ENCODE results near the gene DMD.

Gene DMD

DNA sequence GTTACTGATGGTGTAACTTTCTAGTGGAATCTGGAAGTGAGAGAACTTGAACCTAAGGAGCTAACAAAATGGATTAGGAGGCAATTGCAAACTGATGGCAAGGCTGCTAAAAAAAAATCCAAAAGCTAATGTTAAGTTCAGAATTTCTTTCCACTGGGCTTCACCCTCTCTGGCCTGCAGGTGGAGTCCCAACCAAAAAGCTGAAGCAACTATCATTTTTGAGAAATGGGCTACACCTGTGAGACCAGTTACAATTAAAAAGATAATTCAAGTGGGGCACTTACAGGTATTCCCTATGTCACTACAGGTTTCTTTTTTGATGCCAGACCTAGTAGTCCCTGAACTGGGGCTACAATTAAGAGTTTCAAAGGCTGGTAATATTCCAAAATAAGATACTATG is 1997.4 kb downstream of the DMD start:
- DNase-seq (ENCODE audit: low read depth in 3 of 3, low spot score in 1 of 3) = no peak

DNA sequence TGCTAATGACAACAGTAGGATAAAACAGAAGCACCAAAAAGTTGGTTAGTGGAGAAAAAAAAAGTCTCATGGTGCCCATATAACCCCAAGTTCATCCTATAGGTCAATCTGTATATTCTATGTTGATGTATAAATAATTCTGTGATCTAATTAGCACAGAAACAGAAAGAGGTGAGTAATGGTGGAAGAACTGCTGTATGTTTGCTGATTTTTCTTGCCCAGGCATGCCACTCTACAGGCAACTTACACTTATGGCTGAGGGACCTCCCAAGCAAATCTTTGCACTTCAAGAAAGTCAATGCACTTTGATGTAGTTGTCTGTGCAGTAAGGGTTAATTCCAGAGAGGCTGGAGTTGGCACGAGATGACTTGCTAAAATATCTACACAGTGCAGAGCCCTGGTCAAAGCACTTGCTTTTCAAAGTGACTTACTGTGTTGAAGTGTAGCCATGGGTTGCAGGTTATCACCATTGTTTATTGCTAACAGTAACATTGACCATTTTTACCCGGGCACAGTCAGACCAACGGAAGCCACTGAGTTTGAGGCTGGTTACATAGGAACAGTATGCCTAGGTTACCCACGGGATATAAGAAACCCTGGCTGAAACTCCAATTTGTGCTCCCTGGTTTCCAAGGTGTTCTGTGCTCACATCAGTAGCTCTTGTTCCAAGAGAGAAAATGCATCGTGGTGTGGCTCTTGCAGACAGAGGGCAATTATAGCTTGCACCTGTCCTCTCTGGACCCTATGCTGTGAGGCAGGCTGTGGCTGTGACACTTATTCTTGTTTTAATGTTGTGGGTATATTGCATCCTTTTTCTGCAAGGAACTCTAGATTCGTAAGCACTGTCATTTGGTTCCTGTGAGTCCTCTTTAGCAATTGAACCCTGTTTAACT is 1998.2 kb downstream of the DMD start:
- DNase-seq (ENCODE audit: low read depth in 3 of 3, low spot score in 1 of 3) = no peak

DNA sequence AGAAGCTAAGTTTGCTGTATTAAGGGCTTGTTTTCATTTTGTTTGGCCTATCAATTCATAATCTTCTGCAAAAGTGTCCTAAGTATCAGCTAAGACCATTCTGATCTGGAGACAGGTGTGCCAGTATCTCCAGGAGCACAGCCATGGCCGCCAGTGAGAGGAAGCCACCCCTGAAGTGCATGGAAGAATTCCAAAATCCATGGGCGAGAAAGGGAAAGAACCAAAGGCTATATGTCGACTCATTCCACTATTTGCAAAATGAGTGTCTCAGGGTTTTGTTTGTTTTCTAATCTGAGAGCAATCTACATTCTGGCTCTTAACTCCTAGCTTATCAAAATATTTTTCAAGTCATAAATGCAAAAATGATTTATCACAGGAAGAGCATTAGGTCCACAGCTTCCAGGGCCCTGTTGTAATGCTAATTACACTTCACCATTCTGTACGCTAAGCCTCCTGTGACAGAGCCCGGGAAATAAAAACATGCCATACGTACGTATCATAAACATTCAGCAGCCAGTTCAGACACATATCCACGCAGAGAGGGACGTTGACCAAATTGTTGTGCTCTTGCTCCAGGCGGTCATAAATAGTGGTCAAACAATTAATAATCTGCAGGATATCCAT is 2002.2 kb downstream of the DMD start:
- DNase-seq (ENCODE audit: low read depth in 3 of 3, low spot score in 1 of 3) = no peak

DNA sequence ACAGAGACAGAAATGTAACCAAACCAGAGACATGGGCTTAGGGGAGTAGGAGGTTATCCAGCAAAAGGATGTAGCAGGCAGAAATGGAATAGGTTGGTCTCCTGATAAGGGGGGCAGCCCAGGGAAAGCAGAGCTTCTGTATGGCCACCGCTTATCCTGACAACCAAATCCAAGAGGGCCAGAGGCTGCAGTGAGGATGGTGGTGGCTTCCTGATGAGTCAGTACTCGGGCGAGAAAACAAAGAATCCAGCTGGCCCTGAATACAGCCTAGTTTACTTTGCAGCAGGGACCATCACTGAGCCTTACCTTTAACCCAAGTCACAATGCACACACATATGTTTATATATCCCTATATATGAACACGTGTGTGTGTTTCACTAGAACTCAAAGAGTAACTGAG is 2009.8 kb downstream of the DMD start:
- no peak for DNase-seq (ENCODE audit: low read depth in 3 of 3, low spot score in 1 of 3)

DNA sequence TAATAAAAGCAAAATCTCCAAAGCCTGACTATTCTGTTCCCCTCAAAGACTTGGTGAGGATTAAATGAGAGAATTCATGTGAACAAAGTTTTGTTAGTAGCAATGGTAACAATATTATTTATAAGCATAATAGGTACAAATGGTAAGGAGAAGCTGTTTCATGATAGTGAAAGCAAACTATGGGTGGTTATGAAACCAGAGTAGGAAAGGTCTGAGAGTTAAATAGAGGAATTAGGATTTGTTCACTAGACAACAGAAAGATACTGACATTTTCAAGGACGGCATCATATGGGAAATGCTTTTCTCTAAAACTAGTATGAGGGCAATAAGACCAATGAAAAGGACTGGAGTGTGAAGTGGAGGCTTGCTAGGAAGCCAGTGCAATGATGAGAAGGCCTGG is 2010.9 kb downstream of the DMD start:
- no peak for DNase-seq (ENCODE audit: low read depth in 3 of 3, low spot score in 1 of 3)

DNA sequence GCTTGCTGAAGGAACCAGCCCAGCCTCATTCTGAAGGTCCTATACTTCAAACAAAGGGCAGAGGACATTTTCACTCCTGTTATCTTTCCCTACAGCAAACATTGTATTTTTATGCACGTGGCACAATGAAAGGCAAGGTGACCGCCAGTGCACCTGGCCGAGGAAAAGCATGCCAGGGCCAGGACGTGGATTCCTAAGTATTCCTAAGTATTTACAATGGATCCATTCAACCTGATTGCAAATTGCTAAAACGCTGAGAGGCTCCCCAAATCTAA is 2011.6 kb downstream of the DMD start:
- DNase-seq (ENCODE audit: low read depth in 3 of 3, low spot score in 1 of 3) = no peak

DNA sequence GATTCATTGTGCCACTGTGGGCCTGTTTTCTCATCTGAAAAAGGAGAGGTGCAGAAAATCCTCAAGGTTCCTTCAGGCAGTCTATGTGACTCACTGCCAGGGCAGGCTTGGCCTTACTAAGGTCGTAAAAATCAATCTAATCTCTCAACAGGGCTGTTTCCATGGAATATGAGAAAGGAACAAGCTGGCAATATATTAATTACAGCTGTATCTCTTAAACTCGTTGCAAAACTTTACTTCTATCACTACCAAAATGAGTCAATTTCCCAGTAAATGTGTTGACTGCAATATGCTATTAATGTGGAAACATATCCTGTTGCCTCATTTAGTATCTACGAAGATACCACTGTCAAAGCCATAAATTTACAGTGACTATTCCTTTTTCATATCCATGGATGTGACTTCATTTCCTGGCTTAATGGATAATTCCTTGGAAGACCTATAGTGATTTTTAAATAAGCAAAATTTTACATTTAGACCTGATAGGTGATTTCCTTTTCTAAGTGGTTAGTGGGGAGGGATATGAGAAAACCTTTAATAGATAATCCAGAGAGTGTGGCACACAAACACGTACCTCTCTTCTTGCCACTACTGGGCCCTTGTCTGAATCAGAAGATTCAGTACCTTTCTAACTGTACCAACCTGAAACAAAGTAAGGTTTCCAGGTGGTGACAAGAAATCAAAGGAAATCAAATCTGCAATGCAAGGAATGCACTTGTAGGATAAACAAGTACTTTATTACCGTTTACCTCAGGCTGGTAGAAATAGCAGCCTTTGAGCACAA is 2012.1 kb downstream of the DMD start:
- DNase-seq (ENCODE audit: low read depth in 3 of 3, low spot score in 1 of 3) = no peak

DNA sequence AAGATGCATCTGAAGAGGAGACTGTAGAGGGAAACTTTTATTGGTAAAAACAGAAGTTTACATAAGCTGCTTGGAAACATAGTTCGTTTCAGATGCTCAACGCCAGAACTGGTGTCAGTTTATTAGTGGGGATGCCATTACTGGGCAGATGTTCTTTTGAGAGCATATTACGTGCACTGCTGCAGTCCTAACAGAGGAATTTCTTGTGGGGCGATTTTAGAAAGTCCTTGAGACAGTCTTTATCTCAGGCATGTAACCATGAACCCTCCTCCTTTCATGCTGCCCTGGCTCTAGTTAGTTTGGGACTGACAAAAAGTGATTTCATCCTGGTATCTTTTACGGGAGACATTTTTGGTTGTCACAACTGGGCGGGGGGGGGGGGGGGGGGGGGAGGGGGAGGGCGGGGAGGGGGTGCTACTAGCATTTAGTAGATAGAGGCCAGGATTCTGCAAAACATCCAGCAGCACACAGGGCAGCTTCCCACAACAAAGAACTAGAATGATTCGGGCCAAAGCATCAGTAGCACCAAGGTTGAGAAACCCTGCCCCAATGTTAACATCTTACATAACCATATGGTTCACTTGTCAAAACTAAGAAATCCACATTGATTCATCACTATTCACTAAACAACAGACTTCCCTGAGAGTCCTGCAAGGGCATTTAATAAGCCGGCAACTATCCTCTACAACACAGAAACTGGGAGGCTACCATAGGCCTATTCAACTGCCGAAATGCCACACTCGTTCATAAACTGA is 2021.0 kb downstream of the DMD start:
- DNase-seq (ENCODE audit: low read depth in 3 of 3, low spot score in 1 of 3) = no peak

DNA sequence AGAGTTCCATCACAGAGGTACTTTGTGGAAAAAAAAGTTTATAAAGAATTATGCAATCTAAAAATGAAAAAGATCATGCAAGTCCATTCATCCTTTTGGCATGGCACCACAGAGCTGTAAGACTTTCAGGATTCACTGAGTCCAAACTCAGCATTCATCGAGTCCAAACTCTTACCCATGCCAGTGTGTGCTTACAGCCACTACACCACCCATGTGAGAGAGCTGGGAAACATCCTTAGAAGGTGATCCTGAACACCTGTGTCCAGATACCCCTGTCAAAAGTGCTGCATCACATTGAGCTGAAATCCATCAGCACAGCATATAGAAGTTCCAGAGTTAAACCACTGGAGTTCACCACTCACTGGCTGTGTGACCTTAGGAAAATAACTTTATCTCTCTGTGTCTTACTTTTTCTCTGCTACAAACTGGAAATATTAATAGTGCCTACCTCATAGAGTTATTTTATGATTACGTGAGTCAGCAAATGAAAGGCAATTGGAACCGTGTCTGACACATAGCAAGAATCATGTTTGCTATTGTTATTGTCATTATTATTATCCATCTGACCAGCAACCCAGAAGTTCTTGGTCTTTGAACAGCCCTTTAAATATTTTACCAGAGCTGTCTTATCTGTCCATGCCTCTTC is 2024.5 kb downstream of the DMD start:
- no peak for DNase-seq (ENCODE audit: low read depth in 3 of 3, low spot score in 1 of 3)

DNA sequence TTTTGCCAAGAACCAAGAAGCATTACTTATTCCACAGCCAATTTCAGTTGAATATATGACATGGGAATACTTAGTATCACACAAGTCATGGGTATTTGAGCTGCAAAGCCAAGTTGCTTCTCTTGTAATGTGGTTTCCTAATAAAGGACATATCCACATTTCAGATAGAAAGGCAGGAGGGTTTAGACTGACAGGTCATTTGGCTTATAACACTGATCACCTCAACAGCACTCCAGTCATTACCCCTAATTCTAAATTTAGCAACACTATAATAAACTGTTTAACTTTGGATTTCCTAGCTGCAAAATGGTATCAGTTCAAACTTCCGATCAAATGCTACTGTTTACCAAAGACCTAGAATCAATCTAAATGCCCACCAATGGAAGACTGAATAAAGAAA is 2025.5 kb downstream of the DMD start:
- DNase-seq (ENCODE audit: low read depth in 3 of 3, low spot score in 1 of 3) = no peak

DNA sequence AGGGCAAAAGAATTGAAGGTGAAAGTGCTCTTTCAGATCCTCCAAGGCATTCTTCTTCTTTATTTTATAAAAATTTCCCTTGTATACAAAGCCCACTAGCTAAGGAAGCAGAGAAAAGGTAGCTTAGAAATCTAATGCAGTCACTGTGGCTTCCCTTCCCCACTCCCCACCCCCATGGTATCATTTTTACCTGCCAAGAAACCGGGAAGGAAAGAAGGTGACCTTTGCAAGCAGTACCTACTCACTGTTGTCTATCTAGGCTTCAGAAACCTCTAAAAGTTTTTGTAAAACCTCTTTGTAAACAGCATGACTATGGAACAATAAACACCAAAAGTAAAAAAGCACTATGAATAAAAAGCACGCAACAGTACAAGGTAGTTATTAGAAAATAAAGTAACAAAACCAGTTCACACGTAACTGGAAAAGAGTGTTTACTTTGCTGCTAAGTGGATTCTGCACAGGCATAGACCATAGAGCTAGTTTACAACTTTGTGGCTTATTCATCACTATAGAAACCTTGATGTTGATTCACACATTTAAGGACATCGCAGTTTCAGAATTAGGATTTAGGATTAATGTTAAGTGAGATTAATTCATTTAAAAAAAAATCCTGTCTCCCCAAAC is 2029.9 kb downstream of the DMD start:
- no peak for DNase-seq (ENCODE audit: low read depth in 3 of 3, low spot score in 1 of 3)

DNA sequence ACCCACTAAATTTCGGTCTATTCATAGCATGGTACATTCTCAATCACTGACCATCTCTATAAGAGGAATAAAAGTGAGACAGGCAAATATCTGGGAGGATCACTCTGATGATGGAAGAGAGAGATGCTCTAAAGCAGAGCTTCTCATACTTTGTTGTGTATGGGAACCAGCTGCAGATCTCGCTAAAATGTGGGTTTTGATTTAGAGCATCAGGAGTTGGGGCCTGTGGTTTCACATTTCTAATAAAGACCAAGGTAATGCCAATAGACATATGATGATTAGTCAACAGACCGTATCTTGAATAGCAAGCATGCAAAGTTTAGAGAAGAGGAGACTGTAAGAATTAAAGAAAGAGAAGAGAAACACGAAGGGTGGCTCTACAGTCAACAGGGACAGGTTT is 2032.1 kb downstream of the DMD start:
- no peak for DNase-seq (ENCODE audit: low read depth in 3 of 3, low spot score in 1 of 3)

DNA sequence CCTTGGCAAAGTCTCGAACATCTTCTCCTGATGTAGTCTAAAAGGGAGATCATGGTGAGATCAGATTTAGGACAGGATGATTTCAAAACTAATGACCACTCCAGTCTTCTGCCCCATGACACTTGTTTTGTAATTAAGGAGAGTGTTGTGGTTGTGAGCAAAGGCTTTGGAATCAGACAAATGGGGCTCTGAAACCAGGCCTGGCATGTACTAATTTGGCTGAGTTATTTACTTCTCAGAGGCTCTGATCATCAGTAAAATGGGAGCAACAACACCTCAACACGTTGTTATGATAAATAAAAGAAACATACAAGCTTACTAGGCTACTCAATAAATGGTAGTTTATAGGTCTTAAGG is 2032.6 kb downstream of the DMD start:
- no peak for DNase-seq (ENCODE audit: low read depth in 3 of 3, low spot score in 1 of 3)

DNA sequence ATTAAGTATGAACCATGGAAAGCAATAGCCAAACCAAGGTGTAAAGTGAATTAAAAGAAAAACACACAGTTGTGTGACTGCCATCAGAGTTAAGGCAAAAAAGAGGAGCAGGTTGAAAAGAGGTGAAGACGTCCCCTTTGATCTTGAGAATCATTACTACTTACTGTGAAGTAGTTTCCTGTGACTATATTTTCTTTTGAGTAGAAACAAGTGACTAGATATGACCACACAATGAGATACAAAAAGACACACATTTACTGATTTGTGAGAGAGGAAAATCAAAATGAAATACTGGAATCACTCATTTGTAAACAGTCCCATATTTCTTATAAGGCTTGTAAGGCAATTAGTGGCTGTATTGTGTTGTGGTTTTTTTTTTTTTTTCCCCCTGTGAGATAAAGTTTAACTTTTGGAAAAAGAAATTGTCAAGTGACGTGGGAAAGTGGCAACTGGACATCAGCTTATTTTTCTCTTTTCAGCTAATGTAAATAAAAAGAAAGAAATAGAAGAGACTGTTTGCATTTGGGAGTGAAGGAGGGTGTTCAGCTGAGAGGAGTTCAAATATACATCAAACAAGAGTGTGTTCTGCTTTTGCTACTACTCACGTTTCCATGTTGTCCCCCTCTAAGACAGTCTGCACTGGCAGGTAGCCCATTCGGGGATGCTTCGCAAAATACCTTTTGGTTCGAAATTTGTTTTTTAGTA is 2033.1 kb downstream of the DMD start:
- DNase-seq (ENCODE audit: low read depth in 3 of 3, low spot score in 1 of 3) = no peak

DNA sequence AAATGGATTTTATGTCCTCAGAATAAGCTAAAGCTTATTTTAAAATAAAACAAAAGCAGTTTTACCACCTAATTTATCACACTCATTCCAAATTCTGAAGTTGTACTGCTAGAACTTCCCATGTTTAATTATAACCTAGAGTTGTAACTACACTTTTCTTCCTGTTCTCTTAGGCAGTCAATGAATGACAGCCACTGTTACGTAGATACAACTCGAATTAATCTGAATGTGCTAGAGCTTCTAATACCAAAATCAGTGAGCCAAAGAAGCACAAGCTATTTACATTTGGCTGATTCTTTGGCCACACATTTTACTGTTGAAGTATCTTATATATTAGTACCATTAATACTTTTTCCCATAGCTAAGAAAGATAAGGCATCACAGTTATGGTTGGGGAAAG is 2040.6 kb downstream of the DMD start:
- DNase-seq (ENCODE audit: low read depth in 3 of 3, low spot score in 1 of 3) = no peak

DNA sequence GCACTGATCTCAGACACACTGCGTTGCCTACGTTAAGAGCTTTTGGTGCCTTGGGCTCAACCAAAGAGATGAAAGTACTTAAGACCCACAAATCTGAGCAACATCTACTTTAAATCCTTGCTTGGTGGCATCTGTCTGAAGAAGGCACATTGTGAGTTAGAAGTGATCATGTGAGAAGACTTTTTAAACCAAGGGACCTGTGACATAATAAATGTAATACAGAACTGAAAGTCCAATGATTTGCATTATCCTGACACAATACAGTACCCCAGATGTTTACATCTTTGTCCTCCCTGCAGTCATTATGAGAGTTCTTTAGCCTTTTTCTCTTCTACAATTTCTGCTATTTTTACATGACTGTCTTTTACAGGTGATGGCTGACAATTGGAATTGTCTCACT is 2042.8 kb downstream of the DMD start:
- no peak for DNase-seq (ENCODE audit: low read depth in 3 of 3, low spot score in 1 of 3)

DNA sequence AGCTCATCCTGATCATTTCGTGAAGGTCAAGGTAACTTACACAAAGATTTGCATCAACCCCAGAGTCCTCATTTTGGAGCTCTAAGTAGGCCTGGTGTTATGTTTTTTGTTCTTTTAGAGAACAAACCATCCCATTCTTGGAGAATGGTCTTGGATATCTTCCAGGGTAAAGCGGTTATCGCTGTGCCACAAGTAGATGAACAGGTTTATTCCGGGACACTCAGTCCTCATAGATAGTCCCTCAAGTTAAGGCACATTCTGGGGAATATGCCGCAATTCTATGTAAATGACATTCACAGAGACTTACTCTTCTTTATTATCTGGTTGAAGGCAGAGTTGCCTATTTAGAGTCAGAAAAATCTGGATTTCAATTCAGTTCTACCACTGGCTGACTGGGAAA is 2044.5 kb downstream of the DMD start:
- DNase-seq (ENCODE audit: low read depth in 3 of 3, low spot score in 1 of 3) = no peak

DNA sequence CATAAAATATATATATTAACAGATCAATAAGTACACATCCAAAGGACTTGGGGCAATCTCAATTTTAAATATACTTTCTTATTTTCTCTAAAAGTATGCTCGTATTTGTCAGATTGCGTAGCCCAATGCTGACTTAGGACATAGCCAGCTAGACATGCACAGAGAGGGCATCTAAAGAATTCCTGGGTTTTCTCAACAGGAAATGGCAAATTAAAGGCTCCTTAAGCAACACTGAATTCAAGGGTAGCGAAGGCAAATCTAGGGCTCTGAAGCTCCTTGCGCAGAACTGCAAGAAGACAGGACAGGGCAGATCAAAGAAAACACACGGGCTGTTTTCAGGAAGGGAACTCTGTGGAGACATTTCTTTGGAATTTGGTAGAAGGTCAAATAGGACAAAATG is 2044.9 kb downstream of the DMD start:
- no peak for DNase-seq (ENCODE audit: low read depth in 3 of 3, low spot score in 1 of 3)

DNA sequence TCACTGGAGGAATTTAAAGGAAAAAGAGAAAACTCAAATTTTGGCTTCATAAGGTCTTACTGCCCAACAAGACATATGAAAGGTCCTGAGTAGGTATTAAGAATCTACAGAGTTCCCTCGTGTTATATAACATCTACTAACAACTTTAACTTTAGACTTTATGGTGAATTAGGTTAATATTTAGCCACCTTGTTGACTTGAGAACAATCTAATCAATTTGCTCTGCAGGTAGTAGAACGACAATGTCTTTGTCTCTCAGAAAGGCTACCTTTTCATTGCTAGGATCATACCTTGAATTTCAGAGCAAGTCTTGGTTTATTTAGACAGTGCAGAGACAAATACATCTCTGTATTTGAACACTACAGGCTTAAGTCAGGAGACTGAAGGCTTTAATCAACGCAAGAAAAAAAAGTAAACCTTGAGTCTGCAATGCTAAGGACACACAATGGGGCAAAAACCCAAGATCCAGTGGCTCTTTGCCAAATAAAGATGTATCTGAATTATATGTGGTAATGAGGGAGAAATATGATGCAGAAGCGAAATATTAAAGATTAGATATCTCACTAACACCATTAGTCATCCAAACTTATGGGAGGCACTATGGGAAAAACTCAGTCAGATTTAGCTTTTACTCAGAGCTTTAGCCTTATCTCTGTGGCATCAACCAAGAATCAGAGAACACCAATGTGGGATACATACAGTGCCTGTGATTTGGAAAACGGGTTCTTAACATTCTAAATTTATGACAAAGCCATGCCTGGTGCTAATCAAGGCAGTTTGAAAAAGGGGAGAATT is 2045.9 kb downstream of the DMD start:
- DNase-seq (ENCODE audit: low read depth in 3 of 3, low spot score in 1 of 3) = no peak

All from stimulated activated CD4-positive, alpha-beta T cell treated with anti-CD3 and anti-CD28 coated beads, TNF-alpha, amount 100 ng/mL, for 1 hour (primary cell).